PFSK-1 (cell line): Measurements from ENCODE around the gene GYPC. TPM values are rescaled to one million over a fixed set of nuclear protein-coding genes. Genes with fewer than 3 reads are reported as not detected.

Experiments
- FOXP2 ChIP-seq: optimal IDR thresholded peaks from 2 replicates; pipeline ENCODE3; 2011; ENCODE audit warnings: borderline replicate concordance, control low read depth, inconsistent platforms; ENCODE audit not compliant: insufficient read depth; ENCODE audit errors: extremely low read length, extremely low read depth
- POLR2AphosphoS5 ChIP-seq: IDR thresholded peaks from 2 replicates; pipeline ENCODE4 v1.6.1; 2012; ENCODE audit warnings: low read depth, mild to moderate bottlenecking, control low read depth, low read length, moderate library complexity
- REST ChIP-seq, 2 experiments: IDR thresholded peaks; 2 replicates each; pipeline versions ENCODE4 v1.6.1 to v1.8.0; 2011 to 2012; ENCODE audit warnings: low read depth in 2 of 2, low read length in 2 of 2, control low read depth in 1 of 2, inconsistent platforms in 1 of 2, mild to moderate bottlenecking in 1 of 2, moderate library complexity in 1 of 2; ENCODE audit not compliant: insufficient read depth in 1 of 2
- SIN3A ChIP-seq: IDR thresholded peaks from 2 replicates; pipeline ENCODE4 v1.6.1; 2012; ENCODE audit warnings: mild to moderate bottlenecking, low read length, moderate library complexity, borderline replicate concordance; ENCODE audit not compliant: insufficient read depth
- TAF1 ChIP-seq: IDR thresholded peaks from 2 replicates; pipeline ENCODE4 v1.6.1; 2012; ENCODE audit warnings: low read length, control low read depth, borderline replicate concordance; ENCODE audit not compliant: insufficient read depth
- polyA plus RNA-seq: library from polyadenylated mRNA; unstranded; fragments of >200 nt; gene quantifications from one replicate; pipeline ENCODE4 v1.2.1, GENCODE V29; 2012; ENCODE audit warnings: low read depth, missing spikeins; ENCODE audit not compliant: insufficient read length

Gene GYPC
- 205 TPM for polyA plus RNA-seq

GRCh38 chr2:126655500-126656430 is at the start of gene GYPC:
TSS of gene GYPC (plus strand) at chr2:126656158. CDS start at chr2:126656264, 106 bp downstream.
- TF ChIP-seq SIN3A, result no peak
- TF ChIP-seq TAF1, result no peak
- no peak for TF ChIP-seq REST (IDR thresholded peaks at IDR 0.05; ENCODE audit: insufficient read depth in 1 of 2, low read depth in 2 of 2, low read length in 2 of 2)
- no peak for TF ChIP-seq POLR2AphosphoS5
- no peak for TF ChIP-seq FOXP2

GRCh38 chr2:126614524-126615227 is 41.3 kb upstream of the GYPC start:
- TF ChIP-seq FOXP2 (no peak), POLR2AphosphoS5 (no peak), TAF1 (no peak), SIN3A (no peak), REST (IDR thresholded peaks at IDR 0.05; ENCODE audit: insufficient read depth in 1 of 2, low read depth in 2 of 2, low read length in 2 of 2) (no peak)

- TF ChIP-seq POLR2AphosphoS5, result no peak
- TF ChIP-seq TAF1, result no peak
- no peak for TF ChIP-seq SIN3A
- no peak for TF ChIP-seq REST (IDR thresholded peaks at IDR 0.05; ENCODE audit: insufficient read depth in 1 of 2, low read depth in 2 of 2, low read length in 2 of 2)
- no peak for TF ChIP-seq FOXP2
Observed at GRCh38 chr2:126616606-126617069, 39.3 kb upstream of the GYPC start.

- TF ChIP-seq FOXP2 (no peak), POLR2AphosphoS5 (no peak), REST (IDR thresholded peaks at IDR 0.05; ENCODE audit: insufficient read depth in 1 of 2, low read depth in 2 of 2, low read length in 2 of 2) (no peak), SIN3A (no peak), TAF1 (no peak)
Observed at GRCh38 chr2:126620302-126620701, 35.7 kb upstream of the GYPC start.
